Stimulated activated CD8-positive, alpha-beta memory T cell treated with anti-CD3 and anti-CD28 coated beads, Interleukin-7, amount 100 ng/mL, for 24 hours (primary cell): ENCODE results near the gene APELA.
"Not testable (repeated sequence)": the region's sequence is repeated elsewhere in the genome, so short reads cannot be mapped to it uniquely, and the experiment has no call there.

Source experiments
- DNase-seq: peaks from one replicate; pipeline ENCODE4 v3.0.0-alpha.2; 2020; ENCODE audit warnings: low read depth

APELA gene

DNA sequence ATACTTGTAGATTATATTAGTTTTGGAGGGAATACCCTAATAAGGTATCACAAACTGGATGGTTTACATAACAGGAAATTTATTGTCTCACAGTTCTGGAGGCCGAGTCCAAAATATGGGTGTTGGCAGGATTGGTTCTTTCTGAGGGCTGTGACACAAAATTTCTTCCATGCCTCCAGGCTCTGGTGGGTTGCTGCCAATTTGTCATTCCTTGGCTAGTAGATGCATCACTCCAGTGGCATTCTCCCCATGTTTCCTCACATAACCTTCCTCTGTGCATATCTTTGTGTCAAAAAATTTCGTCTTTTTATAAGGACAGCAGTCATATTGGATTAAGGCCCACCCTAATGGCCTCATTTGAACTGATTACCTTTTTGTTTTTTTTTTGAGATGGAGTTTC is 49.3 kb downstream of the APELA start:
- DNase-seq, result no peak

DNA sequence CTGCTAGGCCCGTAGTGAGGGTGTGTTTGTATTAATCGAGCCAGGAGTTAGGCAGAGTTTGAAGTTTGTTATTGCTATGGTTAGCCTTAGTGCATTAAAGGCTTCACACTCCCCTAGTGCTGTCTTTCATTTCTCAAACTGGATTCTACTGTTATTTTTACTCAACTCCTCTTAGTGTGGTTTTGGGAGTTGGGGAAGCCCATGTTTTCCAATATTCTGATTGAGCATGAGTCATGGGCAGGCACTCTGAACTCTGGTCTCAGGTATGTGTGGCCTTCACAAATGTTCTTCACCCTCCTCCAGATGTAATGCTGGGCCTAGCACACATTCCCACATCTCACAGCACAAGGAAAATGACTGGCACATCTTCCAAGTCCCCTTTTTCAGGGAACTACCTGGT is 50.1 kb downstream of the APELA start:
- DNase-seq, result not testable (repeated sequence)

DNA sequence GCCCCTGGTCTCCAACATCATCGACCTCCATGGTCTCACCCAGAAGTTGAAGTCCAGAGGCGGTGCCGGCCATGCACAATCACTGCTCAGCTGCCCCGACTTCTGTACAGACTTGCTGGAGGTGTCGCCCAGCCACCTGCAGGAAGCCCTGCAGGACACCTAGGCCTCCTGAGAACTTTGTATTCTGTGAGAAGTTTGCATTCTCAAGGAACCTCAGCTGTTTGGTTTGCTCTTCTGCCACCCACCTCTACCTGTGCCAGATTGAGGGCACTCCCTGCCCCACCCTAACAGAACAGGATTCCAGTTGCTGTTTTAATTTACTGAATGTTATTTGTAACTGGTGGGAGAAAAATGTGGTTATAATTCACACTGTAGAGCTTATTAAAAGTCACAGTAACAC is 53.7 kb downstream of the APELA start:
- no peak for DNase-seq

DNA sequence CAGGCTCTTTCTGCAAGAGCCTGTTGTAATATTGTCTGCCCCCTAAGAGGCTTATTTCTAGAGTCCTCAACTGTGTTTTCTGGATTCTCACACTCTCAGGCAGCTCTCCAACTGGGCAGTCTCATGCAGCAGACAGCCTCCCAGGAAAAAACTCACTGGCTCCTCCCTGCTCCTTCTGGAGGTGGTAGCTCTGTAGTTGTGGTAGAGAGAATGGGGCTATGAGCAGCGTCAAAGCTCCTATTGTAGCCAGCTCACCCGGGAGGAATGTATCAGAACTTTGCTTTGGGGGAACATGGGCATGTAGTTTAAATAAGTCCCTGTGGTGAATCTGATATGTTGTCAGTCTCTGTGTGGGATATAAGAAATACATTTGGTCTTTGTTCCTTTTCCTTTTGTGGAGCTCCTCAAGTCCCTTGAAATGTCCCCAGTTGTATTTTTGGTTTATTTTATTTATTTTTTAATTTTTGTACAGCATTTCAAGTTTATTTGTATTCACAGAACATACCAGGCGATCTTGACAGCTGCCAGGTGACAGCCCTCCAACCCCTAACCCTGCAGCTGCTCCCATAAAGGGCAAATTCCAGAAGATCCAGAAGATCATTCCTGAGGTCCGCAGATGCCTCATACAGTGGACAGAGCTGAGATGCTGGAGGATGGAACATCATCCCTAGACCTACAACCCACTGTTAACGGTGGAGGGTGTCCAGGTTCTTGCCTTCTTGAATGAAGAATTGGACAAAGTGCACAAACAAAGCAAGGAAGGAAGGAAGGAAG is 54.8 kb downstream of the APELA start:
- DNase-seq, result no peak

DNA sequence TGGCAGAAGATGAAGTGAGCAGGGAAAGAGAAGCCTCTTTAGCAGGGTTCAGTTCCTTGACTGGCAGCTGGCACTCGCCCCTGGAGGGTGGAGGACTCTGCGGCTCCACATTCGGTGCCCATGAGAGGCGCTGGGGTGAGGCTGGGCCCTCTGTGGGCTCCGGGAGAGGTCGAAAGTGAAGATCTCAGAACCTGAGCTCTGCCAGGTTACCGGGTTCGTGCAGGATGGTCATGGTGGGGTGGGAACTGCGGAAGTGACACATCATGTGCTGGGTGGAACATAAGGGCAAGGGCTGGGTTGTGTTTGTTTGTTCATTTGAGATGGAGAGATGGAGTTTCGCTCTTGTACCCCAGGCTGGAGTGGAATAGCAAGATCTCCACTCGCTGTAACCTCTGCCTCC is 56.3 kb downstream of the APELA start:
- DNase-seq, result no peak

DNA sequence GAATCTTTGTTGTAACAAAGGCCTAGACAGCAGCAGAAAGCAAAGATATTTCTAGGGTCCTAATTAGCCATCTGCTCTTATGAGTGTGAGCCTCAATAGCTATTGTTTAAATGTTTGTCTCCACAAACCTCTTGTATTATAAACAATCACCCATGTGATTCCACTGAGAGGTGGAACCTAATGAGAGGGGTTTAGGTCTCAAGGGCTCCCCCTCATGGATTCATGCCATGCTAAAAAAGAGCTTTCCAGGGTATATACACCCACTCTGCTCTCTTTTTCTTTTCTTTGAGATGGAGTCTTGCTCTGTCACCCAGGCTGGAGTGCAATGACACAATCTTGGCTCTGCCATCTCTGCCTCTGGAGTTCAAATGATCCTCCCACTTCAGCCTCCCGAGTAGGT is 58.4 kb downstream of the APELA start:
- DNase-seq, result no peak

DNA sequence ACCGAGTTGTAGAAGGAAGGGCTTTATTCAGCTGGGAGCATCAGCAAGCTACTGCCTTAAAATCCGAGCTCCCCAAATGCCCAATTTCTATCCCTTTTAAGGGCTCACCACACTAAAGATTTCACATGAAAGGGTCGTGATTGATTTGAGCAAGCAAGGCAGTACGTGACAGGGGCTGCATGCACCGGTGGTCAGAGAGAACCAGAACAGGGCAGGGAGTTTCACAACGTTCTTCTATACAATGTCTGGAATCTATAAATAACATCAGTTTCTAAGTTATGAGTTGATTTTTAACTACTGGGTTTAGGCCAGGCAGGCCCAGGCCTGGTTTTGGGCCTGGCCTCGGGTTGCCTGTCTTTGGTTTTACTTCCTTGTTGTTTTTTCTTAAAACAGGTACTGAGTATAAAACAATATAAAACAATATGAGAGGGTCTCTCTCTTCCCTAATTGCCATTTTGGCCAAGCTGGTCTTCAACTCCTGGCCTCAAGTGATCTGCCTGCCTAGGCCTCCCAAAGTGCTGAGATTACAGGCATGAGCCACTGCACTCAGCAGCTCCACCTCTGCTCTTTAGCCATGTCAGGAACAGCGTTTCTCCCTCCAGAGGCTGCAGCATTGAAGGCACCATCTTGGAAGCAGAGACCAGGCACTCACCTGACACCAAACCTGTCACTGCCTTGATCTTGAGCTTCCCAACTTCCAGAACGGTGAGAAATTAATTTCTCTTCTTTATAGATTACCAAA is 59.1 kb downstream of the APELA start:
- DNase-seq, result not testable (repeated sequence)

DNA sequence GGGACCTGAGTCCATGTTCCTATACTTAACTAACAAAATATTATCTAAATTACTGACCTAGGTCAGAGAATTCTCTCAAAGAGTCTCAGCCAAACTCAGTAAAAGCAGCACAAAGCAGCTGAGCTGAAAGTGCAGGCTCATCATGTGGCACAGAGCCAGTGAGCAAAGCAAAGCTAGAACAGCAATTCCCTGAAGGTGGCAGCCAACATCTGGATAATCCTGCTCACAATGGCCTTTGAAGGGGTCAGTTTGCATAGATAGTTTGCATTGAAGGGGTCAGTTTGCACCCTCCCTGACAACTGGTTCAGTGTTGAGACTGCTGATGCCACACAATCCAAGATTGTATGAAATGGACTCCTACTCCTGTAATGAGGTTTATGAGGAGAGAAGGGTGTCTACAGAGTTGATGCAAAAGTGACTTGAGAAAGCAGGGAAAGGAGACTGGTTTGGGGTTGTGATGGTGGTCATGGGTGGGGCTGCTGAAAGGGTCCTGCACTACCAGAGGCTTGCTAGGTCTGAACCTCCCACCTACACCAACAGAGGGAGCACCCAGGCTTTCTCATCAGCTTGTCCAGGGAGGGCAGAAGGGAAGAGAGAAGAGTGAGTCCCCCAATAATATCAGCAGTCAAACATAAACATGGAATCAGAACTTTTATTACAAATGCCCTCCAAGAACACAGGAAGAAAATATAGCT is 60.7 kb downstream of the APELA start:
- DNase-seq, result no peak

DNA sequence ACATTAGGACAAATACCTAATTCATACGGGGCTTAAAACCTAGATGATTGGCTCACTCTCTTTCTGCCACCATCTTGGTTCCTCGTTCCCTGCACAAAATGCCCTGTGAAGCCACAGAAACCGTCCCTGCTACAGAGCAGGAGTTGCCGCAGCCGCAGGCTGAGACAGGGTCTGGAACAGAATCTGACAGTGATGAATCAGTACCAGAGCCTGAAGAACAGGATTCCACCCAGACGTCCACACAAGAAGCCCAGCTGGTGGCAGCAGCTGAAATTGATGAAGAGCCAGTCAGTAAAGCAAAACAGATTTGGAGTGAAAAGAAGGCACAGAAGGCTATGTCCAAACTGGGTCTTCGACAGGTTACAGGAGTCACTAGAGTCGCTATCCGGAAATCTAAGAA is 66.2 kb downstream of the APELA start:
- no peak for DNase-seq

DNA sequence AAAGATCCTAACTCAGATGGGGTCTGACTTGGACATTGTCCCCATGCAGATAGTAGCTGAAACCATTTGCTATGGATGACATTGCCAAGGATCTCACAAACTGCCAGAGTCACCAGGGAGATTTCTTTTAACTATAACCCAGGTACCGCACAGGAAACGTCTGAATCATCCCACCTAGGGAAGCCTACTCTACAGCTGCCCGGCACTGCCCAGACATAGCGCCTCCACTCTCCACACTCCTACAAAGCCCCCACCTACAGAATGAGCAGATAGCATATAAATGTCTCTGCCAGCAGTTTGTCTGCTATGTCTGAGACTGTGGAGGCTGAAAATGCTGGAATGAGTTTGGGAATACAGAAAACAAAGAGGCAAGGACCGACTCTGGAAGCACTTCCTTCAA is 68.2 kb downstream of the APELA start:
- no peak for DNase-seq

DNA sequence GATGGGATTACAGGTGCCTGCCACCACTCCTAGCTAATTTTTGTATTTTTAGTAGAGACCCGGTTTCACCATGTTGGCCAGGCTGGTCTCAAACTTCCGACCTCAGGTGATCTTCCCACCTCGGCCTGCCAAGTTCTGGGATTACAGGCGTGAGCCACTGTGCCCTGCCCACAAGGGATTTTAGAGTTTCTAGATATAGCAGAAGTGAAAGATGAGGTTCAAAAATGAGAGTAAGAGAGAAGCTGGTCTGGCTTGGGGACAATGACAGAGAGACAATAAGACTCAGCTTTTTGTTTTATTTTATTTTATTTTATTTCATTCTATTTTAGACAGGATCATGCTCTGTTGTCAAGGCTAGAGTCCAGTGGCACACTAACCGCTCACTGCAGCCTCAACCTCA is 69.8 kb downstream of the APELA start:
- no peak for DNase-seq
